ENCODE results near the gene ZNF777. TPM values are rescaled to one million over a fixed set of nuclear protein-coding genes. Genes with fewer than 3 reads are reported as not detected.
"Not testable (repeated sequence)": the region's sequence is repeated elsewhere in the genome, so short reads cannot be mapped to it uniquely, and the experiment has no call there.

The ZNF777 gene
- total and polyA plus RNA-seq, 2 donors = 3.8 to 6.7 TPM

DNA sequence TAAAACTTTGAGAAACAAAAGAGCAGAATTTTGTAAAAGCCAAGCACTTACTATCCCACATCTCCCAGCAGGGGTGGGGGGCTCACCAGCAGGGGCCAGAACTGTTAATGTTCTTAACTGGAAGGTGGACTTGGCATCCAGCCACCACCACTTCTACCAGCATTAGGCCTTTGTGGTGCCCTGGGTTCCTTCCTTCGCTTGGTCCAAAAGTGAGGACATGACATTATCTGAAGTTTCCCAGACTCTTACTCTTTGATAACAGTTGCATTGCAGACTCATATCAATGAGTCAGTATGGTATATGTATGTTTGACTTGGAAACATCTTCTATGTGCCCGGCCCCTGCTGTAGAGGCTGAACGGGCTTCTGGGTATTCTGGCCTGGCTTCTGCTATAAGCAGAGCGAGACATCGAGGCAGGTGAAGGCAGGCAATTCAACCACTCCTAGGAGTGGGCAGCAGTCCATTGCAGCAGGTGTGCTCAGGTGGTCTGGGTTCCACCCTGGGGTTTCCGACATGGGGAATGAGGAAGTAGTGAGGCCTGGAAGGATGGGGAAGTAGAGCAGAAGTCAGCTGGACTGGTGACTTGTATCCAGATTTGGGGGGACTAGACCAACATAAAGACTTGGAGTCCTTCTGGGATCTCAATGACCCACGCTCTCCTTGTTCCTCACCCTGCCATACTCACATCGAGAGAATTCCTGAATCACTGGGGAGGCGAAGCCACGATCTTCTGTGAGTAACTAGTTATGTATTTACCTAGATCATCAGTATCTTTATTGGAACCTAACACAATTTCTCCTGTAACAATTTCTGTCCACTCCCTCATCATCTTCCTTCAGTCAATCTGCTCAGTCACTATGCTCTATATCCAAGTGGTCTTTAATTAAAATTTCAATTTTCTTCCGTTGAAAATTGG, 4.1 kb downstream of the ZNF777 start:
- DNase-seq (ENCODE audit: low read depth in 6 of 9, low spot score in 9 of 9) = no peak
- no peak overlapping the region for H3K4me3 ChIP-seq (ENCODE audit: low read length in 2 of 2)
- peaks cover 0 to 26% of the 10 kb centered on the region in 2 donors for H3K27me3 ChIP-seq (ENCODE audit: control insufficient read depth in 2 of 2, insufficient read depth in 1 of 2, low read length in 1 of 2)
- H3K4me1 ChIP-seq (ENCODE audit: control insufficient read depth in 2 of 2, insufficient read depth in 2 of 2, low read length in 2 of 2) = peaks cover 9 to 11% of the 10 kb centered on the region in 2 donors
- peaks cover 33 to 37% of the 10 kb centered on the region in 2 donors for H3K36me3 ChIP-seq (ENCODE audit: control insufficient read depth in 2 of 2, insufficient read depth in 2 of 2, low read length in 1 of 2)
- H3K27ac ChIP-seq (ENCODE audit: low read depth in 1 of 2, low read length in 1 of 2) = no peak overlapping the region
- WGBS = 96% methylated on average over 11 of the region's 11 CpGs
- H3K9me3 ChIP-seq (ENCODE audit: control insufficient read depth in 2 of 2, insufficient read depth in 1 of 2, low read length in 1 of 2) = peaks cover 0 to 4% of the 10 kb centered on the region in 2 donors

GRCh38 chr7:149455175-149455950, 5.5 kb downstream of the ZNF777 start:
- Histone ChIP-seq H3K4me3 (ENCODE audit: low read length in 2 of 2) (no peak overlapping the region), H3K4me1 (ENCODE audit: control insufficient read depth in 2 of 2, insufficient read depth in 2 of 2, low read length in 2 of 2) (peaks cover 4 to 11% of the 10 kb centered on the region in 2 donors), H3K9me3 (ENCODE audit: control insufficient read depth in 2 of 2, insufficient read depth in 1 of 2, low read length in 1 of 2) (no peaks in the 10 kb centered on the region), H3K36me3 (ENCODE audit: control insufficient read depth in 2 of 2, insufficient read depth in 2 of 2, low read length in 1 of 2) (peaks cover 43 to 46% of the 10 kb centered on the region in 2 donors), H3K27ac (ENCODE audit: low read depth in 1 of 2, low read length in 1 of 2) (no peak overlapping the region), H3K27me3 (ENCODE audit: control insufficient read depth in 2 of 2, insufficient read depth in 1 of 2, low read length in 1 of 2) (peaks cover 0 to 13% of the 10 kb centered on the region in 2 donors)
- 96% methylated on average over 24 of the region's 24 CpGs for WGBS
- no peak for DNase-seq (ENCODE audit: low read depth in 6 of 9, low spot score in 9 of 9)

- H3K4me3 ChIP-seq (ENCODE audit: low read length in 2 of 2) = no peak overlapping the region
- DNase-seq (ENCODE audit: low read depth in 6 of 9, low spot score in 9 of 9) = no peak
- WGBS = 98% methylated on average over 5 of the region's 5 CpGs
- H3K27ac ChIP-seq (ENCODE audit: low read depth in 1 of 2, low read length in 1 of 2) = no peak overlapping the region
- peaks cover 49 to 52% of the 10 kb centered on the region in 2 donors for H3K36me3 ChIP-seq (ENCODE audit: control insufficient read depth in 2 of 2, insufficient read depth in 2 of 2, low read length in 1 of 2)
- H3K9me3 ChIP-seq (ENCODE audit: control insufficient read depth in 2 of 2, insufficient read depth in 1 of 2, low read length in 1 of 2) = no peaks in the 10 kb centered on the region
- peaks cover 0 to 13% of the 10 kb centered on the region in 2 donors for H3K27me3 ChIP-seq (ENCODE audit: control insufficient read depth in 2 of 2, insufficient read depth in 1 of 2, low read length in 1 of 2)
- peaks cover 4 to 11% of the 10 kb centered on the region in 2 donors for H3K4me1 ChIP-seq (ENCODE audit: control insufficient read depth in 2 of 2, insufficient read depth in 2 of 2, low read length in 2 of 2)
Measured at GRCh38 chr7:149454750-149455149, 6.1 kb downstream of the ZNF777 start.

DNA sequence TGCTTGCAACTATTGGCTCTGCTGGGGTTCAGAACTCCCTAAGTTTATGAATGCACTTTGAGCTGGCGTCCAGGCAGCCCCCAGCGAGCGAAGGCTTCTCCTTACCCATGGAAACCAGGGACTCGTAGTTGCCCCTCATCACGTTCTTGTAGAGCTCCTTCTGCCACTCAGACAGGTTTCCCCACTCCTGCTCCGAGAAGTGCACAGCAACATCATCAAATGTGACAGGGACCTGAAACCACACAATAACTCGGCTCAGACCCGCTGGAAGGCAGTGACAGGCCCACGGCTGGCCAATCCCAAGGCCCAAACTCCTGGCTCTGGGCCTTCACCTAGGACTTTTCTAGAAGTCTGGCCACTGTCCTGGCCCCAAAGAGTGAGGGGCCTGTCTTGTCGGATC, 6.9 kb downstream of the ZNF777 start:
- Histone ChIP-seq H3K36me3 (ENCODE audit: control insufficient read depth in 2 of 2, insufficient read depth in 2 of 2, low read length in 1 of 2) (peaks cover 56 to 58% of the 10 kb centered on the region in 2 donors), H3K4me3 (ENCODE audit: low read length in 2 of 2) (no peak overlapping the region), H3K27ac (ENCODE audit: low read depth in 1 of 2, low read length in 1 of 2) (no peak overlapping the region), H3K9me3 (ENCODE audit: control insufficient read depth in 2 of 2, insufficient read depth in 1 of 2, low read length in 1 of 2) (no peaks in the 10 kb centered on the region), H3K27me3 (ENCODE audit: control insufficient read depth in 2 of 2, insufficient read depth in 1 of 2, low read length in 1 of 2) (peaks cover 0 to 7% of the 10 kb centered on the region in 2 donors), H3K4me1 (ENCODE audit: control insufficient read depth in 2 of 2, insufficient read depth in 2 of 2, low read length in 2 of 2) (peaks cover under 1 to 5% of the 10 kb centered on the region in 2 donors)
- no peak for DNase-seq (ENCODE audit: low read depth in 6 of 9, low spot score in 9 of 9)
- 98% methylated on average over 10 of the region's 10 CpGs for WGBS

- H3K4me3 ChIP-seq (ENCODE audit: low read length in 2 of 2) = no peak overlapping the region
- no peaks in the 10 kb centered on the region for H3K4me1 ChIP-seq (ENCODE audit: control insufficient read depth in 2 of 2, insufficient read depth in 2 of 2, low read length in 2 of 2)
- H3K27ac ChIP-seq (ENCODE audit: low read depth in 1 of 2, low read length in 1 of 2) = no peak overlapping the region
- no peaks in the 10 kb centered on the region for H3K27me3 ChIP-seq (ENCODE audit: control insufficient read depth in 2 of 2, insufficient read depth in 1 of 2, low read length in 1 of 2)
- no peaks in the 10 kb centered on the region for H3K9me3 ChIP-seq (ENCODE audit: control insufficient read depth in 2 of 2, insufficient read depth in 1 of 2, low read length in 1 of 2)
- WGBS = 98% methylated on average over 10 of the region's 10 CpGs
- H3K36me3 ChIP-seq (ENCODE audit: control insufficient read depth in 2 of 2, insufficient read depth in 2 of 2, low read length in 1 of 2) = peaks cover 67 to 73% of the 10 kb centered on the region in 2 donors
- no peak for DNase-seq (ENCODE audit: low read depth in 6 of 9, low spot score in 9 of 9)
Measured at GRCh38 chr7:149450821-149451220, 10.0 kb downstream of the ZNF777 start.

DNA sequence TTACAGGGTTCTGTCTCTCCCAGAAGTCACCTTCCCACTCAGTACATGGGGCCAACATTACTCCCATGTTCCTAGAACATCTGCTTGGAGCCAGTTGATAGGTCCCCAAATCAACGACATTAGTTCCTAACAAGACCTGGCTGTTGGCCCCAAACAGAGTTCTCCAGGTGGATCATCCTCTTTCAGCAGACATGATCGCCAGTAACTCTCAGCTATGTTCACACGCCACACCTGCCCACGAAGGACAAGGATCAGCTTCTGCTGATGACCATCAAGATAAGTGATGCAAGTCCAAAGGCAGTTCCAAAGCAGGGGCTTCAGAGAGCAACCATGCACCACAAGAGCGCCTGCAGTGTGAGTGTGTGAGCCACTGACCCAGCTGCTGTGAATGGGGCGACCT, 11.0 kb downstream of the ZNF777 start:
- Histone ChIP-seq H3K4me3 (ENCODE audit: low read length in 2 of 2) (no peak overlapping the region), H3K4me1 (ENCODE audit: control insufficient read depth in 2 of 2, insufficient read depth in 2 of 2, low read length in 2 of 2) (no peaks in the 10 kb centered on the region), H3K36me3 (ENCODE audit: control insufficient read depth in 2 of 2, insufficient read depth in 2 of 2, low read length in 1 of 2) (peaks cover 64 to 72% of the 10 kb centered on the region in 2 donors), H3K27me3 (ENCODE audit: control insufficient read depth in 2 of 2, insufficient read depth in 1 of 2, low read length in 1 of 2) (no peaks in the 10 kb centered on the region), H3K9me3 (ENCODE audit: control insufficient read depth in 2 of 2, insufficient read depth in 1 of 2, low read length in 1 of 2) (peaks cover 0 to 1% of the 10 kb centered on the region in 2 donors), H3K27ac (ENCODE audit: low read depth in 1 of 2, low read length in 1 of 2) (no peak overlapping the region)
- 99% methylated on average over 6 of the region's 6 CpGs for WGBS
- DNase-seq (ENCODE audit: low read depth in 6 of 9, low spot score in 9 of 9) = no peak

GRCh38 chr7:149448961-149449360, 11.9 kb downstream of the ZNF777 start:
- H3K9me3 ChIP-seq (ENCODE audit: control insufficient read depth in 2 of 2, insufficient read depth in 1 of 2, low read length in 1 of 2) = peaks cover 0 to 1% of the 10 kb centered on the region in 2 donors
- no peaks in the 10 kb centered on the region for H3K27me3 ChIP-seq (ENCODE audit: control insufficient read depth in 2 of 2, insufficient read depth in 1 of 2, low read length in 1 of 2)
- 90% methylated on average over 8 of the region's 8 CpGs for WGBS
- H3K4me1 ChIP-seq (ENCODE audit: control insufficient read depth in 2 of 2, insufficient read depth in 2 of 2, low read length in 2 of 2) = no peaks in the 10 kb centered on the region
- no peak for DNase-seq (ENCODE audit: low read depth in 6 of 9, low spot score in 9 of 9)
- H3K36me3 ChIP-seq (ENCODE audit: control insufficient read depth in 2 of 2, insufficient read depth in 2 of 2, low read length in 1 of 2) = peaks cover 54 to 62% of the 10 kb centered on the region in 2 donors
- no peak overlapping the region for H3K4me3 ChIP-seq (ENCODE audit: low read length in 2 of 2)
- H3K27ac ChIP-seq (ENCODE audit: low read depth in 1 of 2, low read length in 1 of 2) = no peak overlapping the region

- DNase-seq (ENCODE audit: low read depth in 6 of 9, low spot score in 9 of 9); H3K4me3 ChIP-seq (ENCODE audit: low read length in 2 of 2); H3K9me3 ChIP-seq (ENCODE audit: control insufficient read depth in 2 of 2, insufficient read depth in 1 of 2, low read length in 1 of 2); H3K4me1 ChIP-seq (ENCODE audit: control insufficient read depth in 2 of 2, insufficient read depth in 2 of 2, low read length in 2 of 2); H3K27me3 ChIP-seq (ENCODE audit: control insufficient read depth in 2 of 2, insufficient read depth in 1 of 2, low read length in 1 of 2); H3K27ac ChIP-seq (ENCODE audit: low read depth in 1 of 2, low read length in 1 of 2): not testable (repeated sequence)
- 98% methylated on average over 11 of the region's 11 CpGs for WGBS
- peaks cover 40 to 51% of the 10 kb centered on the region in 2 donors for H3K36me3 ChIP-seq (ENCODE audit: control insufficient read depth in 2 of 2, insufficient read depth in 2 of 2, low read length in 1 of 2)
Measured at GRCh38 chr7:149446026-149446425, 14.8 kb downstream of the ZNF777 start.

GRCh38 chr7:149444287-149444686, 16.6 kb downstream of the ZNF777 start:
- no peak for DNase-seq (ENCODE audit: low read depth in 6 of 9, low spot score in 9 of 9)
- Histone ChIP-seq H3K27ac (ENCODE audit: low read depth in 1 of 2, low read length in 1 of 2) (no peak overlapping the region), H3K4me3 (ENCODE audit: low read length in 2 of 2) (no peak overlapping the region), H3K27me3 (ENCODE audit: control insufficient read depth in 2 of 2, insufficient read depth in 1 of 2, low read length in 1 of 2) (no peaks in the 10 kb centered on the region), H3K4me1 (ENCODE audit: control insufficient read depth in 2 of 2, insufficient read depth in 2 of 2, low read length in 2 of 2) (no peaks in the 10 kb centered on the region), H3K9me3 (ENCODE audit: control insufficient read depth in 2 of 2, insufficient read depth in 1 of 2, low read length in 1 of 2) (peaks cover 0 to 1% of the 10 kb centered on the region in 2 donors), H3K36me3 (ENCODE audit: control insufficient read depth in 2 of 2, insufficient read depth in 2 of 2, low read length in 1 of 2) (peaks cover 24 to 37% of the 10 kb centered on the region in 2 donors)
- WGBS = 94% methylated on average over 6 of the region's 6 CpGs

Measured in thymus (tissue), 11 donors.